ENCODE results near the gene GPR87. TPM values are rescaled to one million over a fixed set of nuclear protein-coding genes. Genes with fewer than 3 reads are reported as not detected.

Gene GPR87, protein sequence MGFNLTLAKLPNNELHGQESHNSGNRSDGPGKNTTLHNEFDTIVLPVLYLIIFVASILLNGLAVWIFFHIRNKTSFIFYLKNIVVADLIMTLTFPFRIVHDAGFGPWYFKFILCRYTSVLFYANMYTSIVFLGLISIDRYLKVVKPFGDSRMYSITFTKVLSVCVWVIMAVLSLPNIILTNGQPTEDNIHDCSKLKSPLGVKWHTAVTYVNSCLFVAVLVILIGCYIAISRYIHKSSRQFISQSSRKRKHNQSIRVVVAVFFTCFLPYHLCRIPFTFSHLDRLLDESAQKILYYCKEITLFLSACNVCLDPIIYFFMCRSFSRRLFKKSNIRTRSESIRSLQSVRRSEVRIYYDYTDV
- total RNA-seq (2014; rRNA removed) (13.3 and 14.5 TPM in 2 replicates), Bru-seq, nascent RNA (percentile 83 among the genes with signal in this experiment), BruChase-seq, experiment 1, labeled RNA remaining after a 6-hour chase (percentile 67 among the genes with signal in this experiment), BruChase-seq, experiment 2, labeled RNA remaining after a 2-hour chase (percentile 55 among the genes with signal in this experiment)
- long read RNA-seq, transcript GPR87-201 (3 exons, 1,608 nt), result major isoform, 5 of 8 reads
- long read RNA-seq, partial matches to known transcripts, result 0 of 8 reads
- long read RNA-seq, other reads (novel, unspliced or antisense), result 0 of 8 reads

DNA sequence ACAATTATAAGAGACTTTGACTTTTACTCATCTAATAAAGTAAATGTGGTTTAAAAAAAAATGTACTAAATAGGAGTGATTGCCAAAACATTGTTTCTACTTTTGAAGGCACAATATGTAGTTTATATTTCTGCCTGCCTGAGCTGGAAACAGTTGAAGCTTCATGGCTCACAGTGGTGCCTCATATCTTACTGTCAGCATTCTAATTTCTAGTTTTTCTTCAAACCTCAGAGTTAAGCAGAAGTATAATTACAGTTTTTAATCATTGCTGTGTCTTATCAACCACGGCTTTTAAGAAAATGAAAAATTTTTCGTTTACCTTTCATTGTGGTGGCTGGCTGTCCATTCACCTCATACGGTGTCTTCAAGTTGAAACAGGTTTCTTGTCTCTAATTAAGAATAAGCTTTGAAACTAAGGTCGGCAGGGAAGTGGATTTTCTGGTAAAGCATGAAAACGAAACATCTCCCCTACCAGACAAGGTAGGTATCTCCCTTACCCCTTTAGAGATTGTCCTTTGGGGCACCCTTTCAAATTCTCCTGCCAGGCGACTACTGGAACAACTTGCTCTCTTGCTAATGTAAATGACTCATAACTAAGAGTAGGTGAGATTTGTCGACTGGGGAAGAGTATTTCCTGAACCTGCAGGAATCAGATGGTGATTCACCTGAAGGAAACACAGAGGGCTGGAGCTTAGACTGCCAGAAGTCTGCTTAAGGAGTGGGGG lies at the start of gene GPR87:
Gene GPR87 (minus strand): TSS at position 554 of the 725 bp plus-strand sequence. CDS start 16,720 bp downstream, outside the sequence.
- Histone ChIP-seq H4K20me1 (ENCODE audit: low read length) (no peaks in the 10 kb centered on the region), H3K79me2 (ENCODE audit: low read length) (peaks cover 52% of the 10 kb centered on the region), H3K9ac (ENCODE audit: low read length) (peak within 1 kb of the TSS; percentile 68), H3K4me2 (ENCODE audit: low read length) (peak within 1 kb of the TSS; percentile 89), H3K27me3 (ENCODE audit: low read length) (no peaks in the 10 kb centered on the region), H3K9me3 (ENCODE audit: low read length) (no peaks in the 10 kb centered on the region), H3K4me1 (ENCODE audit: insufficient read depth, low read length) (peaks cover 76% of the 10 kb centered on the region), H3K27ac (ENCODE audit: low read length) (peak within 1 kb of the TSS; percentile 89), H3F3A (ENCODE audit: low read length, unreplicated experiment) (peaks cover 6% of the 10 kb centered on the region), H3K36me3 (ENCODE audit: low read depth, low read length) (no peaks in the 10 kb centered on the region), H3K4me3 (ENCODE audit: low read length) (peak within 1 kb of the TSS; percentile 72), H2AFZ (ENCODE audit: low read length) (peak within 1 kb of the TSS; percentile 32; the same call in 1 of the 2 replicates), H3K9me2 (replicated peaks; ENCODE audit: low read length) (no peaks in the 10 kb centered on the region)
- CTCF ChIA-PET, result interaction anchor here (0.5 to 0.7 kb wide), 3 partner anchors 11 to 611 kb away, joined by 3 read pairs; no protein-coding TSS in a partner anchor
- intact Hi-C loops (cut with micrococcal nuclease), result loop anchor here (1.0 to 5.0 kb wide), 2 partner anchors 11 to 591 kb away; no protein-coding TSS in a partner anchor
- BruUV-seq (replicated peaks), result TSS peak; percentile 83
- POLR2A ChIA-PET (ENCODE audit: unreplicated experiment), result interaction anchor here (0.7 kb wide), 1 partner anchor 12 kb away, joined by 10 read pairs; no protein-coding TSS in a partner anchor
- no peak for TF ChIP-seq CTCF (conservative IDR thresholded peaks at IDR 0.05; ENCODE audit: low read depth, low read length)
- TF ChIP-seq EZH2 (IDR thresholded peaks at IDR 0.05; ENCODE audit: low read length, unreplicated experiment), result no peak
- TF ChIP-seq EZH2phosphoT487 (IDR thresholded peaks at IDR 0.05; ENCODE audit: borderline replicate concordance, low read length), result no peak
- peak; percentile 75 for ATAC-seq
- peak; percentile 95 for DNase-seq

DNA sequence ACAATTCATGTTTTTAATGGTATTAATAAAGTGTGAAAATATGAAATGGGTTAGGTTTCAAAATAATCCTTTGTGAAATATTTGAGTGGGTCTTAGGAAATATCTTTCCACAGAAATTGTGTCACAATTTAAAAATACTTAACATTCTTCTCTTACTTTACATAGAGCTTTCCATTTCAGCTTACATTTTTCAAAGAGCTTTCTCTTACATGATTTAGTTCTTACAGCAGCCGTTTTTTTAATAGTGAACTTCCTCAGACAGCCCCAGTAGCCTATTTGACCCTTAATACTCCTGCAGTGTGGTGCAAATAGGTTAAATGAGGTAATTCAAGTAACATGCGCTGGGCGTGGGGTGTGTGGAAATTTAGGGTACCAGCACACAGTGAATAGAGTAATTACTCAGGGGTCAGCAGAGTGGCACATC lies 46.1 kb upstream of the GPR87 start:
- Histone ChIP-seq H4K20me1 (ENCODE audit: low read length) (no peaks in the 10 kb centered on the region), H3K27ac (ENCODE audit: low read length) (no peak overlapping the region), H3F3A (ENCODE audit: low read length, unreplicated experiment) (no peaks in the 10 kb centered on the region), H3K4me3 (ENCODE audit: low read length) (no peak overlapping the region), H3K9me2 (replicated peaks; ENCODE audit: low read length) (no peaks in the 10 kb centered on the region), H3K79me2 (ENCODE audit: low read length) (no peaks in the 10 kb centered on the region), H2AFZ (ENCODE audit: low read length) (no peak overlapping the region), H3K9ac (ENCODE audit: low read length) (no peak overlapping the region), H3K4me1 (ENCODE audit: insufficient read depth, low read length) (peaks cover 20% of the 10 kb centered on the region), H3K27me3 (ENCODE audit: low read length) (no peaks in the 10 kb centered on the region), H3K4me2 (ENCODE audit: low read length) (no peak overlapping the region), H3K9me3 (ENCODE audit: low read length) (no peaks in the 10 kb centered on the region), H3K36me3 (ENCODE audit: low read depth, low read length) (no peaks in the 10 kb centered on the region)
- no TSS peak for BruUV-seq (replicated peaks)
- DNase-seq, result no peak
- ATAC-seq, result no peak
- CTCF ChIA-PET, result interaction anchor here (0.6 kb wide), 1 partner anchor 36 kb away, joined by 3 read pairs; no protein-coding TSS in a partner anchor
- POLR2A ChIA-PET (ENCODE audit: unreplicated experiment), result no interaction called here
- no peak for TF ChIP-seq EZH2phosphoT487 (IDR thresholded peaks at IDR 0.05; ENCODE audit: borderline replicate concordance, low read length)
- no peak for TF ChIP-seq CTCF (conservative IDR thresholded peaks at IDR 0.05; ENCODE audit: low read depth, low read length)
- TF ChIP-seq EZH2 (IDR thresholded peaks at IDR 0.05; ENCODE audit: low read length, unreplicated experiment), result no peak
- intact Hi-C loops (cut with micrococcal nuclease), result loop anchor here (5.0 kb wide), 1 partner anchor 35 kb away; the partner anchor contains the start of gene P2RY13
